ENCODE data around the gene BCAT1.

DNA sequence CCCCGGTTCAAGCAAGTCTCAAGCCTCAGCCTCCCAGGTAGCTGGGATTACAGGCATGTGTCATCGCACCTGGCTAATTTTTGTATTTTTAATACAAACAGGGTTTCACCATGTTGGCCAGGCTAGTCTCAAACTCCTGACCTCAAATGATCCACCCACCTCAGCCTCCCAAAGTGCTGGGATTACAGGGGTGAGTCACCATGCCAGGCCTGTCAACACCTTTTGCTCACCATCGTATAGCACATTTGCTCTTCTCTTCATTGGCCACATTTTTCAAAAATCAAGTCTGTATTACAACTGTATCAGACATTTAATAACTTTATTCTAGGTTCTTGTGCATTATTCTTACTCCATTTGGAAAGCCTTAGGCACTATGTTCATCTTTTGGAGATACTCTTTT is 50.3 kb downstream of the BCAT1 start:
- TF ChIP-seq, protein P1, sequence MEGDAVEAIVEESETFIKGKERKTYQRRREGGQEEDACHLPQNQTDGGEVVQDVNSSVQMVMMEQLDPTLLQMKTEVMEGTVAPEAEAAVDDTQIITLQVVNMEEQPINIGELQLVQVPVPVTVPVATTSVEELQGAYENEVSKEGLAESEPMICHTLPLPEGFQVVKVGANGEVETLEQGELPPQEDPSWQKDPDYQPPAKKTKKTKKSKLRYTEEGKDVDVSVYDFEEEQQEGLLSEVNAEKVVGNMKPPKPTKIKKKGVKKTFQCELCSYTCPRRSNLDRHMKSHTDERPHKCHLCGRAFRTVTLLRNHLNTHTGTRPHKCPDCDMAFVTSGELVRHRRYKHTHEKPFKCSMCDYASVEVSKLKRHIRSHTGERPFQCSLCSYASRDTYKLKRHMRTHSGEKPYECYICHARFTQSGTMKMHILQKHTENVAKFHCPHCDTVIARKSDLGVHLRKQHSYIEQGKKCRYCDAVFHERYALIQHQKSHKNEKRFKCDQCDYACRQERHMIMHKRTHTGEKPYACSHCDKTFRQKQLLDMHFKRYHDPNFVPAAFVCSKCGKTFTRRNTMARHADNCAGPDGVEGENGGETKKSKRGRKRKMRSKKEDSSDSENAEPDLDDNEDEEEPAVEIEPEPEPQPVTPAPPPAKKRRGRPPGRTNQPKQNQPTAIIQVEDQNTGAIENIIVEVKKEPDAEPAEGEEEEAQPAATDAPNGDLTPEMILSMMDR (IDR thresholded peaks at IDR 0.05): no peak
- no peak for TF ChIP-seq POLR2A (IDR thresholded peaks at IDR 0.05)
- TF ChIP-seq POLR2AphosphoS5 (IDR thresholded peaks at IDR 0.05): no peak

Measured in transverse colon (tissue), 4 donors.